ENCODE measurements around the gene VARS2. TPM values are rescaled to one million over a fixed set of nuclear protein-coding genes. Genes with fewer than 3 reads are reported as not detected.
A peak's percentile ranks its signal among the peaks of the same experiment; 100 is the strongest.

VARS2 gene
- total and polyA plus RNA-seq, 2 donors (not counting 1 experiment from before 2014, with no cell fraction given), result 27.1 to 41.6 TPM

GRCh38 chr6:30884521-30885480 is 29.2 kb upstream of the VARS2 start:
- H3K27ac ChIP-seq (ENCODE audit: low read length in 2 of 2), result peak overlapping the region; percentile 25 to 81
- peak overlapping the region; percentile 83 for H3K4me3 Mint-ChIP-seq

More at GRCh38 chr6:30884521-30885480, 29.2 kb upstream of the VARS2 start:
- H3K9ac ChIP-seq (ENCODE audit: low read length), result peak overlapping the region; percentile 61
- peaks cover 49 to 51% of the 10 kb centered on the region in 2 donors for H3K4me1 ChIP-seq (ENCODE audit: control insufficient read depth in 2 of 2, insufficient read depth in 2 of 2, low read length in 2 of 2)
- DNase-seq (peak; percentile 68), ATAC-seq (ENCODE audit: low read depth) (peak; percentile 38)
- peak overlapping the region; percentile 26 to 65 (median 60) for H3K4me3 ChIP-seq (ENCODE audit: control extremely low read depth in 1 of 5, extremely low read depth in 1 of 5, insufficient read depth in 1 of 5, low read depth in 2 of 5, low read length in 4 of 5)
- H3K9me3 ChIP-seq (ENCODE audit: control extremely low read depth in 1 of 3, control insufficient read depth in 2 of 3, insufficient read depth in 1 of 3, low read length in 2 of 3), result no peaks in the 10 kb centered on the region
- Mint-ChIP-seq H3K9me3 (ENCODE audit: insufficient read depth) (no peaks in the 10 kb centered on the region), H3K4me1 (peaks cover 60% of the 10 kb centered on the region), H3K27ac (peak overlapping the region; percentile 86), H3K27me3 (no peaks in the 10 kb centered on the region)
- H3K36me3 ChIP-seq (replicated peaks in 1 of 2; ENCODE audit: control extremely low read depth in 1 of 2, control insufficient read depth in 1 of 2, extremely low read depth in 1 of 2, insufficient read depth in 2 of 2, low read length in 1 of 2), result peaks cover 0 to 11% of the 10 kb centered on the region in 2 experiments
- ChIA-PET CTCF (interaction anchor here (0.7 to 5.1 kb wide), 5 partner anchors 14 to 487 kb away, joined by 3 to 26 read pairs (median 3); partner anchors contain the start of gene VARS2), POLR2A (interaction anchor here (0.5 to 3.3 kb wide), 6 partner anchors 28 to 175 kb away, joined by 3 to 18 read pairs (median 3); partner anchors contain the start of gene VARS2)
- peak overlapping the region; percentile 78 for H2AFZ ChIP-seq (ENCODE audit: insufficient read depth, low read depth, low read length, poor library complexity, severe bottlenecking)
- no peak for TF ChIP-seq CTCF (IDR thresholded peaks at IDR 0.05)
- TF ChIP-seq EZH2 (IDR thresholded peaks at IDR 0.05; ENCODE audit: borderline replicate concordance, insufficient read depth, low read depth, low read length, poor library complexity, severe bottlenecking), result no peak
- peaks cover 31% of the 10 kb centered on the region for H4K20me1 ChIP-seq (ENCODE audit: control insufficient read depth, insufficient read depth, low read length, poor library complexity, severe bottlenecking)
- H3K4me2 ChIP-seq (replicated peaks; ENCODE audit: low read depth, low read length, poor library complexity, severe bottlenecking), result peak overlapping the region; percentile 77
- intact Hi-C loops (cut with micrococcal nuclease), result loop anchor here (2.0 kb wide), 1 partner anchor 28 kb away; no protein-coding TSS in a partner anchor
- WGBS (ENCODE audit: insufficient coverage), result 8% methylated on average over 49 of the region's 59 CpGs
- no peaks in the 10 kb centered on the region for H3K27me3 ChIP-seq (replicated peaks in 1 of 4; ENCODE audit: control extremely low read depth in 1 of 4, control insufficient read depth in 3 of 4, insufficient read depth in 4 of 4, low read length in 3 of 4)
- H3K79me2 ChIP-seq (ENCODE audit: control insufficient read depth, insufficient read depth, low read length), result peaks cover 48% of the 10 kb centered on the region

Data from B cell (primary cell).